ENCODE results near the gene LDLRAD4.

- no peak for TF ChIP-seq SP1 (IDR thresholded peaks at IDR 0.05)
- TF ChIP-seq ARNT (IDR thresholded peaks at IDR 0.05): no peak
- TF ChIP-seq FOXK2 (IDR thresholded peaks at IDR 0.05): no peak
- TF ChIP-seq BHLHE40 (IDR thresholded peaks at IDR 0.05; ENCODE audit: borderline replicate concordance): no peak
Observed at GRCh38 chr18:13614641-13615288, 396.2 kb downstream of the LDLRAD4 start.

Measured in HEK293T (cell line).